Stomach smooth muscle (tissue), 2 donors: ENCODE measurements around the gene INSL3.
"Not testable (repeated sequence)": the region's sequence is repeated elsewhere in the genome, so short reads cannot be mapped to it uniquely, and the experiment has no call there.

Experiments used
- H3K27ac ChIP-seq: one replicate; pipeline ENCODE4 v1.7.0; 2013; ENCODE audit warnings: mild to moderate bottlenecking, low read length, inconsistent platforms
- H3K27me3 ChIP-seq, 2 donors: one replicate each; pipeline ENCODE4 v1.7.0; 2013; ENCODE audit warnings: low read length in 2 of 2; ENCODE audit not compliant: insufficient read depth in 2 of 2, control insufficient read depth in 1 of 2
- H3K36me3 ChIP-seq, 2 donors: one replicate each; pipeline ENCODE4 v1.7.0; 2013; ENCODE audit warnings: low read length in 2 of 2; ENCODE audit not compliant: control insufficient read depth in 2 of 2, insufficient read depth in 2 of 2
- H3K4me1 ChIP-seq: one replicate; pipeline ENCODE4 v1.7.0; 2013; ENCODE audit warnings: low read length; ENCODE audit not compliant: control insufficient read depth, insufficient read depth
- H3K4me3 ChIP-seq, 2 donors: one replicate each; pipeline ENCODE4 v1.7.0; 2013; ENCODE audit warnings: low read length in 2 of 2
- H3K9ac ChIP-seq, 2 donors: one replicate each; pipeline ENCODE4 v1.7.0; 2013; ENCODE audit warnings: low read length in 2 of 2, mild to moderate bottlenecking in 1 of 2
- H3K9me3 ChIP-seq, 2 donors: one replicate each; pipeline ENCODE4 v1.7.0; 2013; ENCODE audit warnings: low read length in 2 of 2; ENCODE audit not compliant: control insufficient read depth in 2 of 2
- donor health status: healthy.
- donor health status: Pancreatic carcinoma.

Gene INSL3

DNA sequence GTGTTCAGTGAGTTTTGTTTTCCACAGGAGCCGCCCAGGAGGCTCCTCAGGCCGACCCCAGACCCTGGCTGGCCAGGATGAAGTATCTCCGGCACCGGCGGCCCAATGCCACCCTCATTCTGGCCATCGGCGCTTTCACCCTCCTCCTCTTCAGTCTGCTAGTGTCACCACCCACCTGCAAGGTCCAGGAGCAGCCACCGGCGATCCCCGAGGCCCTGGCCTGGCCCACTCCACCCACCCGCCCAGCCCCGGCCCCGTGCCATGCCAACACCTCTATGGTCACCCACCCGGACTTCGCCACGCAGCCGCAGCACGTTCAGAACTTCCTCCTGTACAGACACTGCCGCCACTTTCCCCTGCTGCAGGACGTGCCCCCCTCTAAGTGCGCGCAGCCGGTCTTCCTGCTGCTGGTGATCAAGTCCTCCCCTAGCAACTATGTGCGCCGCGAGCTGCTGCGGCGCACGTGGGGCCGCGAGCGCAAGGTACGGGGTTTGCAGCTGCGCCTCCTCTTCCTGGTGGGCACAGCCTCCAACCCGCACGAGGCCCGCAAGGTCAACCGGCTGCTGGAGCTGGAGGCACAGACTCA is 13.5 kb downstream of the INSL3 start:
- no peak overlapping the region for H3K27ac ChIP-seq
- no peaks in the 10 kb centered on the region for H3K36me3 ChIP-seq
- no peaks in the 10 kb centered on the region for H3K4me1 ChIP-seq
- no peaks in the 10 kb centered on the region for H3K9me3 ChIP-seq
- H3K27me3 ChIP-seq: peaks cover 4 to 29% of the 10 kb centered on the region in 2 donors
- H3K9ac ChIP-seq: no peak overlapping the region
- no peak overlapping the region for H3K4me3 ChIP-seq

DNA sequence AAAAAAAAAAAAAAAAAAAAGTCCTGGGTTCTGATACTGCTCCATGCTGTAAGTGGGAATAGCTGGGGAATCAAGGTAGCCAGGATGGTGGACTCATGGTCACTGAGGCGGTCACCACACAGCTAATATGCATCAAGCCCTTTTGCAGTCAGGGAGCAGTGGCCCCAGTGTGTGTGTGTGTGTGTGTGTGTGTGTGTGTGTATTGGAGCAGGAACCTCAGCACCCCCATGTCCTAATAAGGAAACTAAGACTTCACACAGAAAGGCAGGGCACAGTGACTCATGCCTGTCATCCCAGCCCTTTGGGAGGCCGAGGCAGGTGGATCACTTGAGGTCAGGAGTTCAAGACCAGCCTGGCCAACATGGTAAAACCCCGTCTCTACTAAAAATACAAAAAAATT is 14.4 kb downstream of the INSL3 start:
- Histone ChIP-seq H3K36me3 (no peaks in the 10 kb centered on the region), H3K9ac (no peak overlapping the region), H3K4me1 (no peaks in the 10 kb centered on the region), H3K4me3 (no peak overlapping the region), H3K27me3 (peaks cover 4 to 21% of the 10 kb centered on the region in 2 donors), H3K9me3 (no peaks in the 10 kb centered on the region), H3K27ac (no peak overlapping the region)

DNA sequence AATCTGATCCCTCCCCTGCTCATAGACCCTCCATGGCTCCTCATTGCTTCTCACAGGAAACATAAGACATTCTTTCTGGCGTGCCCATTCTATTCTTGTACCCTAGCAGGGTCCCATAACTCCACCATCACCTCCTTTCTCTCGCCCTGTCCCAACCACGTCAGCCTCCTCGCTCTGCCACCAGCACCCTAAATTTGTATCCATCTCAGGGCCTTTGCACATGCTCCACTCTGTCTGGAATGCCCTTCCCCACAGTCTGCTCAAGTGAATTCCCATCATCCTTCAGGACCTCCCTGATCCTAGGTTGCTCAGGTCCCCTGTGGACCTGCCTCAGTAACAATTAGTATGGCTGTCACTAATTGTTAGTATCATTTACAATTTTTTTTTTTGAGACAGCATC is 15.9 kb downstream of the INSL3 start:
- H3K27ac ChIP-seq: no peak overlapping the region
- H3K36me3 ChIP-seq: no peaks in the 10 kb centered on the region
- peaks cover 4 to 18% of the 10 kb centered on the region in 2 donors for H3K27me3 ChIP-seq
- no peaks in the 10 kb centered on the region for H3K4me1 ChIP-seq
- H3K9me3 ChIP-seq: no peaks in the 10 kb centered on the region
- H3K4me3 ChIP-seq: no peak overlapping the region
- H3K9ac ChIP-seq: no peak overlapping the region

DNA sequence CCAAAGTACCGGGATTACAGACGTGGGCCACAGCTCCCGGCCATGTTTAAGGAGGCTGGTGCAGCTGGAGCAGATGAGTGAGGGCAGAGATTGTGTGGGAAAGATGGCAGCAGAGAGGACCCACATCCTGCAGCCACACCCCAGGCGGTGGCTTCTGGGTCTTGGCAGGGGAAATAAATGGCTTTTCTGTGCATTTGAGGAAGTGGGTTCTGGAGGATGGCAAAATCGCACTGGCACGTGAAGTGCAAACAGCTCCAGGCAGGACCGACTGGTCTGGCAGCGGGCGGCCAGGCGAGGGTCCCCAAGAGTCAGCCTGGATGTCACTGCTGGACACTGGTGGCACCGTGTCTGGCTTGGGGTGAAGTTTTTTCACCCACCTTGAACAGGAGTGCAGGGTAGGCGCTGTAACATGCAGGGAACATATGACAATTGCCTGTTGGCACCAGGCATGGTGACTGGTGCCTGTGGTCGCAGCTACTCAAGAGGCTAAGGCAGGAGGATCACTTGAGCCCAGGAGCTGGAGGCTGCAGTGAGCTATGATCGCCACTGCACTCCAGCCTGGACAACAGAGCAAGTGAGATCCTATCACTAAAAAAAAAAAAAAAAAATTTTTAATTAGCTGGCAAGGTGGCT is 17.9 kb downstream of the INSL3 start:
- no peak overlapping the region for H3K27ac ChIP-seq
- no peak overlapping the region for H3K9ac ChIP-seq
- H3K36me3 ChIP-seq: no peaks in the 10 kb centered on the region
- no peaks in the 10 kb centered on the region for H3K4me1 ChIP-seq
- no peak overlapping the region for H3K4me3 ChIP-seq
- peaks cover 3 to 12% of the 10 kb centered on the region in 2 donors for H3K27me3 ChIP-seq
- no peaks in the 10 kb centered on the region for H3K9me3 ChIP-seq

DNA sequence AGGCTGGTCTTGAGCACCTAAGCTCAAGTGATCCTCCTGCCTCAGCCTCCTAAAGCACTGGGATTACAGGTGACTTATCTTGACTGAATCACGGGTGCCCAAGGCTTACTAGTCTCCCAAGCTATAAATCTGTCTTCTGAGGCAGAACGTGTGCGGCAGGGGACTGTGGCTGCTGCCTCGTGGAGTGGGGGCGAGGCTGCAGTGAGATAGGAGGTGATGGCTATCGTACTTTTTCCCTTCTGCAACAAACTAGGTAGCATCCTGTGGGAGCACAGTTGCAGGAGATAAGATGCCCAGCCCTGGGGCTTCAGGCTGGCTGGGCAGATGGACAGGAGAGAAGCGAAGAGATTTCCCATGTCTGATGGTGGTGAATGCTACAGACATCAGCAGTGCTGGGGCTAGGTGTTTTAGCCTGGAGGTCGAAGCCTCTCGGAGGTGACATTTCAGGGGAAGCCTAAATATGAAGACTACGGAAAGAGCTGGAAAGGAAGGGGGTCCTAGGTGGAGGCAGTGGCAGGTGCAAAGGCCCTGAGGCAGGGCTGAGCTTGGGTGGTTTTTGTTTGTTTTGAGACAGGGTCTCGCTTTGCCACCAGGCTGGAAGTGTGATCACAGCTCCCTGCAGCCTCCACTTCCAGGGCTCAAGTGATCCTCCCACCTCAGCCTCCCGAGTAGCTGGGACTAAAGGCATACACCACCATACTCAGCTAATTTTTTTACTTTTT is 19.0 kb downstream of the INSL3 start:
- Histone ChIP-seq H3K4me1 (no peaks in the 10 kb centered on the region), H3K27me3 (peaks cover 0 to 11% of the 10 kb centered on the region in 2 donors), H3K9ac (no peak overlapping the region), H3K36me3 (no peaks in the 10 kb centered on the region), H3K9me3 (no peaks in the 10 kb centered on the region), H3K27ac (no peak overlapping the region), H3K4me3 (no peak overlapping the region)

DNA sequence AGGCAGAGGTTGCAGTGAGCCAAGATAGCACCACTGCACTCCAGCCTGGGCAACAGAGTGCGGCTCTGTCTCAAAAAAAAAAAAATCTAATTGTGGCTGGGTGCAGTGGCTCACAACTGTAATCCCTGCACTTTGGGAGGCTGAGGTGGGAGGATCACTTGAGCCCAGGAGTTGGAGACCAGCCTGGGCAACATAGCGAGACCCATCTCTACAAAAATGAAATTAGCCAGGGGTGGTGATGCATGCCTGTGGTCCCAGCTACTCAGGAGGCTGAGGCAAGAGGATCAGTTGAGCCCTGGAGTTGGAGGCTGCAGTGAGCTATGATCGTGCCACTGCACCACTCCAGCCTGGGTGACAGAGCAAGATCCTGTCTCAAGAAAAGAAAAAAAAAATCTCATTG is 22.7 kb downstream of the INSL3 start:
- not testable (repeated sequence) for H3K36me3 ChIP-seq, H3K4me1 ChIP-seq, H3K9ac ChIP-seq, H3K4me3 ChIP-seq, H3K9me3 ChIP-seq, H3K27ac ChIP-seq
- peaks cover 30 to 32% of the 10 kb centered on the region in 2 donors for H3K27me3 ChIP-seq

DNA sequence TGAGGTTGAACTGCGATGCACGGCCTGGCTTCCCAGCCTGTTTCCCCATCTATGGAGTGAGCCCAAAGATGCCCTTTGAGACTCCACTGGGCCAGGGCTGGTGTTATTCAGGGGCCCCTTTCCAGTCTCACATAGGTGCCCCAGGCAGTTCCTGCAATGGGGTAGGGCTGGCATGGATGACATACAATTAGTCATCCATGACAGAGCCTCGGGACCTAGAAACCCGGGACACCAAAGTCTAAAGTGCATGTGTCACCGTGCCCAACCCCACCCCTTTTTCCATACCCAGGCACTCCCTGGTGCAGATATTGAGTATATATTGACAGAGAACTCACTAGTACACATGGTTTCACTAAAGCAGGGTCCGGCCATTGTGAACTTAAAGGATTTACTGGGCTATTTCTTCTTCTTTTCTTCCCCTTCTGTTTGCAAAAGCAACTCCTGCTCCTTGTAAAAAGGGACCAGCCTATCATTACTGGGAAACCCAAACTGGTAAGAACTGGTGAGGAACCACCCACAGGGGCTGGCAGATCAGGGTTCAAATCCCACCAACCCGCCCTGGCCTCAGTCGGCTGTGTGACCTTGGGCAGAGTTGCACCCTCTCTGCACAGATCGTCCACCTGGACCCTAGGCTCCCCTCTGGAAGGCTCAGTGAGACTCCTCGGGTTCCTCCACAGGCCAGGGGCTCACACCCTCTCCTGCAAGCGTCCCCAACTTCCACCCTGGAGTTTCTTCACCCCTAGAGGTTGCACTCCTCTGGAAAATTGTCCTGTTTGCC is 23.7 kb downstream of the INSL3 start:
- Histone ChIP-seq H3K4me3 (no peak overlapping the region), H3K27me3 (peaks cover 29 to 36% of the 10 kb centered on the region in 2 donors), H3K4me1 (no peaks in the 10 kb centered on the region), H3K9ac (no peak overlapping the region), H3K36me3 (no peaks in the 10 kb centered on the region), H3K27ac (no peak overlapping the region), H3K9me3 (no peaks in the 10 kb centered on the region)

DNA sequence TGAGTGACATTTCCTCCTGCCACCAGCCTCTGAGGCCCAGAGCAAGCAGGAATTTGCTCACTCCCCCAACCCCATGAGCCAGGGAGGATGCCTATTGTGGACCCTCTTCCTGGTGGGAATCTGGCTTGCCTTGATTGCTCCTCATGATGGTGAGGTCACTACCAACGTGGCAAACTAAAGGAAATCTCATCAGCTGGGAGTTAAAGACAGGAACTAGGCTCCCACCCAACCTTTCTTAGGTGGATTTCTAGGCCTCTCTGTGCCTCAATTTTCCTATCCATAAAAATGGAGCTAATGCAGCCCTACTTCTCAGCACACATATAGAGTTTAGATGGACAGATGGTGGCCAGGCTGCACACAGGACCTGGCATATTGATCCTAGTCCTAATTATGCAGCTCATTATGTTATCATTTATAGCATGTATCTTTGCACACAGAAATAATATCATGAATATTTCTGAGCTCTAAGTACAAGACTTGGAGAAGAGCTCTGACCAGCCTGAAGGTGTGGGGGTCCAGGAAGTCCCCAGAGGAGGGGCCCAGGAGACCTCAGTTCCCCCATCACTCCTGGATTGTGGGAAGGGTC is 24.4 kb downstream of the INSL3 start:
- Histone ChIP-seq H3K4me3 (no peak overlapping the region), H3K9ac (no peak overlapping the region), H3K27ac (no peak overlapping the region), H3K36me3 (no peaks in the 10 kb centered on the region), H3K4me1 (no peaks in the 10 kb centered on the region), H3K9me3 (no peaks in the 10 kb centered on the region), H3K27me3 (peaks cover 29 to 36% of the 10 kb centered on the region in 2 donors)

DNA sequence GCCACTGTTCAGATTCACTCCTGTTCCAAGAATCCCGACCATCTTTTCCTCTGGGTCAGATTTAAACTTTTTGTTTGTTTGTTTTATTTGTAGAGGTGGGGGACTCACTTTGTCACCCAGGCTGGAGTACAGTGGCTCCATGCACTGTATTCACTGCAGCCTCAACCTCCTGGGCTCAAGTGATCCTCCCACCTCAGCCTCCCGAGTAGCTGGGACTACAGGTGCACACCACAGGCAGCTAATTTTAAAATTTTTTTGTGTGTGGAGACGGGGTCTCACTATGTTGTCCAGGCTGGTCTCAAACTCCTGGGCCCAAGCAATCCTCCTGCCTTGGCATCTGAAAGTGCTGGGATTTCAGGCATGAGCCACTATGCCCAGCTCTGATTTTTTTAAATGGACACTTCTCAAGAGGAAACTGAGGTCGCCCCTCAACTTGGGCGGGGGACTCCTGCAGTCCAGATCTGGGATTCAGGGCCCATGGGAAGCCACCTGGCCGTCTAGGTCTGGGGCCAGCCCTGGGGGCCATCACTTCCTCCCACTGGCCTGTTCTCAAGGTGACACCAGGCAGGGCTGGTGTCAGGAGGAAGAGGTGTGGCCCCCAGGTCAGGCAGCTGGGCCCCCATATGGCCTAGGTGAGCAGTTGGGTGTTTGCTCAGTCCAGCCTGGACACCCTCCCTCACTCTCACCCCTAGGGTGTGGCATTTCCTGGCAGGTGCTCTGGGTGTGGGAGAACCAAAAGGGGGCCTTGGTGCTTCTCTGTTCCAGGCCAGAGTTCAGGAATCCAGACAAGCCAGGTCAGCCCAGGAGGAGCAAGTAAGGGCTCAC is 25.1 kb downstream of the INSL3 start:
- Histone ChIP-seq H3K9ac (no peak overlapping the region), H3K27ac (no peak overlapping the region), H3K4me3 (no peak overlapping the region), H3K4me1 (no peaks in the 10 kb centered on the region), H3K36me3 (no peaks in the 10 kb centered on the region), H3K27me3 (peaks cover 29 to 36% of the 10 kb centered on the region in 2 donors), H3K9me3 (no peaks in the 10 kb centered on the region)

DNA sequence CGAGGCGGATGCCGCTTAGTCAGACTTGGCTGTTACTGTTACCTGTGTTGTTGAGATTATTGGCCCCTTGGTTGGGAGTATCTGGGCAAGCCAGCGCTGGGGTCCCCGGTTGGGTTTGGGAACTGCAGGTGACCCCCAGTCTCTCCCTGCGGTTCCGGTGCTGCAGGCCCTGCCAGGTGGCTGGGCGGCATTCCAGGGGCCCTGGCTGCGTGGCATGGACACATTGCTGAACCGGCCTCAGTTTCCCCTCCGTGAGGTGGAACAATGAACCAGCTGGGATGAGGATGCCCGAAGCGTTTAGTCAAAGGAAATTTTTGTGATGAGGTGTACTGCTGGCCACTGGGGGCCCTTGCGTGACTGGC is 25.8 kb downstream of the INSL3 start:
- Histone ChIP-seq H3K27me3 (peaks cover 29 to 36% of the 10 kb centered on the region in 2 donors), H3K27ac (no peak overlapping the region), H3K9me3 (no peaks in the 10 kb centered on the region), H3K4me3 (no peak overlapping the region), H3K4me1 (no peaks in the 10 kb centered on the region), H3K9ac (no peak overlapping the region), H3K36me3 (no peaks in the 10 kb centered on the region)
